ENCODE data around the gene ERO1A.

ERO1A gene

GRCh38 chr14:52599974-52600373, 95.4 kb downstream of the ERO1A start:
- DNase-seq = no peak

- no peak for DNase-seq
Observed at GRCh38 chr14:52598568-52598967, 96.8 kb downstream of the ERO1A start.

GRCh38 chr14:52596861-52597260, 98.5 kb downstream of the ERO1A start:
- DNase-seq = no peak

GRCh38 chr14:52596320-52596719, 99.0 kb downstream of the ERO1A start:
- DNase-seq = no peak

- DNase-seq = no peak
Observed at GRCh38 chr14:52590318-52590717, 105.0 kb downstream of the ERO1A start.
